ENCODE measurements around the gene HOXA6. TPM values are rescaled to one million over a fixed set of nuclear protein-coding genes. Genes with fewer than 3 reads are reported as not detected.

Gene HOXA6
- total and polyA plus RNA-seq, 10 of the 15 experiments (the other 5 are each of a cell fraction or from before 2014, with no cell fraction given) = 0.08 TPM; not detected in 9

DNA sequence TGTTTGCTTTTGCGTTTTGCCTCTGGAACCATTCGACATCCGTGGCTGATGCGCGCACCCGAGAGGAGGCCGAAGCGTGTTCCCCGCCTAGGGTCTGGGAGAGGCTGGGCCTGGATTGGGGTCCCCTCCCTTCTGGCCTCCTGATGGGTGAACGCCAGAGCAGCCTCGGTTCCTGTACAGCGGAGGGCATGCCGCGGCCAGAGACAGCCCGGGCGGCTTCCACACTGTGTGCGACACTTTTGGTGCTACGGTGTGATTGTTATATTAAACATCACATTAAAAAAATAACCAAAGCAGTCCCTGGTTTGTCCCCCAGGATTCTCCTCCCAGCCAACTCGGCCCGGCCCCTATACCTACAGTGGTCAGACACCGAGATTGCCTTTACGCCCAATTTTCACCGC, 12.6 kb upstream of the HOXA6 start:
- no peaks in the 10 kb centered on the region for H3K4me1 ChIP-seq (ENCODE audit: control insufficient read depth, insufficient read depth, low read length)
- peak overlapping the region; percentile 91 for H2AFZ ChIP-seq (ENCODE audit: control insufficient read depth, low read depth, low read length)
- RAD21 ChIA-PET (ENCODE audit: unreplicated experiment) = interaction anchor here (1.1 to 3.8 kb wide), 11 partner anchors 64 to 1267 kb away, joined by 4 to 46 read pairs (median 5); partner anchors contain the start of gene HOXA1
- DNase-seq (ENCODE audit: low read depth, low spot score) = no peak
- FAIRE-seq = no peak
- ATAC-seq = peak; percentile 49
- no peak for TF ChIP-seq ATF2 (IDR thresholded peaks at IDR 0.05; ENCODE audit: low read length)
- TF ChIP-seq TCF12 (IDR thresholded peaks at IDR 0.05; ENCODE audit: low read depth, low read length) = no peak
- TF ChIP-seq KDM1A (IDR thresholded peaks at IDR 0.05; ENCODE audit: borderline replicate concordance) = no peak
- no peak for TF ChIP-seq CTCF (IDR thresholded peaks at IDR 0.05 in 2 of 3, conservative IDR thresholded peaks at IDR 0.05 in 1 of 3; ENCODE audit: control insufficient read depth in 2 of 3, extremely low read depth in 1 of 3, insufficient read depth in 1 of 3, low read depth in 3 of 3, low read length in 3 of 3)
- TF ChIP-seq, protein P1, sequence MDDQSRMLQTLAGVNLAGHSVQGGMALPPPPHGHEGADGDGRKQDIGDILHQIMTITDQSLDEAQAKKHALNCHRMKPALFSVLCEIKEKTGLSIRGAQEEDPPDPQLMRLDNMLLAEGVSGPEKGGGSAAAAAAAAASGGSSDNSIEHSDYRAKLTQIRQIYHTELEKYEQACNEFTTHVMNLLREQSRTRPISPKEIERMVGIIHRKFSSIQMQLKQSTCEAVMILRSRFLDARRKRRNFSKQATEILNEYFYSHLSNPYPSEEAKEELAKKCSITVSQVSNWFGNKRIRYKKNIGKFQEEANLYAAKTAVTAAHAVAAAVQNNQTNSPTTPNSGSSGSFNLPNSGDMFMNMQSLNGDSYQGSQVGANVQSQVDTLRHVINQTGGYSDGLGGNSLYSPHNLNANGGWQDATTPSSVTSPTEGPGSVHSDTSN (IDR thresholded peaks at IDR 0.05; ENCODE audit: insufficient replicate concordance, low read depth, low read length) = no peak
- peak overlapping the region; percentile 30; the same call in 1 of the 2 replicates for H3K9ac ChIP-seq (ENCODE audit: control insufficient read depth, insufficient read depth, low read length)
- SMC1A ChIA-PET (ENCODE audit: uncharacterized antibody, unreplicated experiment) = interaction anchor here (1.0 to 2.2 kb wide), 8 partner anchors 10 to 1077 kb away, joined by 3 to 15 read pairs (median 6); no protein-coding TSS in a partner anchor
- WGBS (ENCODE audit: insufficient coverage, insufficient replicate concordance, low lambda C conversion rate, missing lambda C conversion rate) = 3% methylated on average over 22 of the region's 23 CpGs
- no peak overlapping the region for H3K27ac ChIP-seq (ENCODE audit: control insufficient read depth, insufficient read depth)
- intact Hi-C loops (cut with micrococcal nuclease; ENCODE audit: unreplicated experiment) = loop anchor here (2.0 to 5.0 kb wide), 4 partner anchors 303 to 1268 kb away; no protein-coding TSS in a partner anchor
- no peaks in the 10 kb centered on the region for H3K79me2 ChIP-seq (ENCODE audit: control insufficient read depth, insufficient read depth, low read length)
- no peaks in the 10 kb centered on the region for H3K36me3 ChIP-seq (ENCODE audit: control insufficient read depth in 2 of 2, insufficient read depth in 2 of 2, low read length in 1 of 2)
- H3K27me3 ChIP-seq (replicated peaks in 1 of 2; ENCODE audit: control insufficient read depth in 2 of 2, insufficient read depth in 2 of 2, low read length in 1 of 2) = peaks cover 21 to 40% of the 10 kb centered on the region in 2 experiments
- peaks cover under 1% of the 10 kb centered on the region; the same call in 1 of the 3 replicates for H3K9me3 ChIP-seq (replicated peaks; ENCODE audit: control insufficient read depth, insufficient read depth, low read length)
- CTCF ChIA-PET = interaction anchor here (0.8 to 4.6 kb wide), 23 partner anchors 10 to 1267 kb away, joined by 3 to 100 read pairs (median 7); partner anchors contain the start of gene HOXA3
- in situ Hi-C loops (cut with MboI) = loop anchor here (25.0 kb wide), 1 partner anchor 1073 kb away; no protein-coding TSS in a partner anchor
- peak overlapping the region; percentile 72 for H3K4me3 ChIP-seq
- H4K20me1 ChIP-seq (ENCODE audit: control insufficient read depth, insufficient read depth) = no peaks in the 10 kb centered on the region
- H3K4me2 ChIP-seq (ENCODE audit: control insufficient read depth, insufficient read depth) = peak overlapping the region; percentile 90
- POLR2A ChIA-PET = interaction anchor here (0.7 kb wide), 1 partner anchor 293 kb away, joined by 3 read pairs; no protein-coding TSS in a partner anchor
- no TSS peak for BruUV-seq (replicated peaks)

All from GM12878 (cell line).